ENCODE data around the gene ITGA2B.

GRCh38 chr17:44334727-44335126 is 54.7 kb downstream of the ITGA2B start:
- no peak for TF ChIP-seq CTCF (conservative IDR thresholded peaks at IDR 0.05 in 1 of 2, IDR thresholded peaks at IDR 0.05 in 1 of 2; ENCODE audit: low read depth in 1 of 2, low read length in 2 of 2)
- TF ChIP-seq EZH2 (IDR thresholded peaks at IDR 0.05; ENCODE audit: low read length, missing control alignments): no peak
